ENCODE data around the gene CES3.

DNA sequence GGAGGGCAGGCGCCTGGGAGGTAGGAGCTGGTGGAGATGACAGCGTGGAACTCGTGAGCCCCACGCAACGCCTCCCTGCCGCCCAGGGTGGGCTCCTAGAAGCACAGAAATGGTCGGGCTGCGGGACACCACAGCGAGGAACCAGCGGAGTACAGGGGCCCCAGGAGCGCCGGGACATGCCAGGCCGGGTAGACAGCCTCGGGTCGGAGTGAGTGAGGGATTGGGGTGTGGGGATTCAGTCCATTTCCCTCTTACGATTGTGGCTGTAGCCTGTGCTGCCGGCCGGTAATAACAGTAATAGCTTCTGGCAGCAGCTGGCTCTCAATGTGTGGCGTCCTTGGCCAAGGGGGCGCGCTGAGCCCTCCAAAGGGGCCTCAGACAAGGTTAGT lies 12.2 kb upstream of the CES3 start:
- no peak for TF ChIP-seq YY1 (IDR thresholded peaks at IDR 0.05; ENCODE audit: insufficient read depth, insufficient read length)
- no peak for TF ChIP-seq ZNF274 (IDR thresholded peaks at IDR 0.05; ENCODE audit: low read depth, low read length)
- TF ChIP-seq SUZ12 (IDR thresholded peaks at IDR 0.05; ENCODE audit: extremely low read depth, insufficient read depth, insufficient read length): no peak
